ENCODE results near the gene COL17A1.

GRCh38 chr10:104054430-104054829 lies 31.2 kb downstream of the COL17A1 start:
- TF ChIP-seq CTCF (conservative IDR thresholded peaks at IDR 0.05 in 1 of 2, IDR thresholded peaks at IDR 0.05 in 1 of 2; ENCODE audit: low read depth in 1 of 2, low read length in 2 of 2) (no peak), EZH2 (IDR thresholded peaks at IDR 0.05; ENCODE audit: low read length, missing control alignments) (no peak)

Measured in fibroblast of lung (primary cell).